Right ventricle myocardium inferior (tissue), 1 donor: Measurements from ENCODE around the gene HIVEP3. TPM values are rescaled to one million over a fixed set of nuclear protein-coding genes. Genes with fewer than 3 reads are reported as not detected.

ENCODE experiments used
- ATAC-seq: fragments of 200-7000 bp; cut with Tn5 transposase; one replicate; pipeline ENCODE4 v1.9.1; 2020; ENCODE audit warnings: mild to moderate bottlenecking, moderate library complexity
- DNase-seq: peaks from one replicate; pipeline ENCODE4 v3.0.0; 2021; ENCODE audit errors: missing footprints
- intact Hi-C: fragments of 100-400 bp; cut with DNase I; formaldehyde crosslinking; loops from one replicate; pipeline ENCODE4 v1.11.0; 2022
- total RNA-seq: library from RNA; stranded (reverse); fragmentation: NEBNext Ultra II Directional; extraction: Animal tissue kit (Norgen Biotek cat#: 25700); gene quantifications from one replicate; pipeline ENCODE4 v1.2.1, GENCODE V29; 2021
- donor health status: DM: no; HTN: yes; CAD: no; lungs with severe emphysema.

The HIVEP3 gene
- total RNA-seq, 1 donor from 2014 or later = 6.5 TPM

- ATAC-seq (peak; percentile 45), DNase-seq (no peak)
- intact Hi-C loops = no loop called here
Observed at GRCh38 chr1:41631154-41631553, 287.6 kb downstream of the HIVEP3 start.

GRCh38 chr1:41629571-41629970, 289.2 kb downstream of the HIVEP3 start:
- ATAC-seq (no peak), DNase-seq (no peak)
- intact Hi-C loops = no loop called here

- DNase-seq (no peak), ATAC-seq (no peak)
- intact Hi-C loops = no loop called here
Observed at GRCh38 chr1:41629141-41629540, 289.6 kb downstream of the HIVEP3 start.

- ATAC-seq = no peak
- intact Hi-C loops = no loop called here
- DNase-seq = no peak
Observed at GRCh38 chr1:41627491-41628280, 291.0 kb downstream of the HIVEP3 start.

- no peak for DNase-seq
- intact Hi-C loops = no loop called here
- peak; percentile 11 for ATAC-seq
Observed at GRCh38 chr1:41626616-41627375, 291.9 kb downstream of the HIVEP3 start.

GRCh38 chr1:41626146-41626545, 292.6 kb downstream of the HIVEP3 start:
- intact Hi-C loops = no loop called here
- DNase-seq (no peak), ATAC-seq (peak; percentile 62)

GRCh38 chr1:41623736-41624135, 295.0 kb downstream of the HIVEP3 start:
- intact Hi-C loops = no loop called here
- DNase-seq (no peak), ATAC-seq (no peak)

- ATAC-seq (no peak), DNase-seq (no peak)
- intact Hi-C loops = no loop called here
Observed at GRCh38 chr1:41622859-41623732, 295.6 kb downstream of the HIVEP3 start.

GRCh38 chr1:41622402-41622801, 296.3 kb downstream of the HIVEP3 start:
- DNase-seq (no peak), ATAC-seq (no peak)
- intact Hi-C loops = no loop called here

GRCh38 chr1:41621791-41622190, 296.9 kb downstream of the HIVEP3 start:
- no peak for ATAC-seq
- intact Hi-C loops = no loop called here
- DNase-seq = no peak

GRCh38 chr1:41621256-41621655, 297.5 kb downstream of the HIVEP3 start:
- ATAC-seq = no peak
- DNase-seq = no peak
- intact Hi-C loops = no loop called here

GRCh38 chr1:41620365-41621169, 298.2 kb downstream of the HIVEP3 start:
- DNase-seq (no peak), ATAC-seq (no peak)
- intact Hi-C loops = no loop called here

GRCh38 chr1:41619511-41620364, 299.0 kb downstream of the HIVEP3 start:
- intact Hi-C loops = loop anchor here (5.0 kb wide), 1 partner anchor 43 kb away; no protein-coding TSS in a partner anchor
- ATAC-seq = no peak
- no peak for DNase-seq

- ATAC-seq (no peak), DNase-seq (no peak)
- intact Hi-C loops = loop anchor here (5.0 kb wide), 1 partner anchor 43 kb away; no protein-coding TSS in a partner anchor
Observed at GRCh38 chr1:41618871-41619270, 299.9 kb downstream of the HIVEP3 start.

- ATAC-seq (peak; percentile 96), DNase-seq (peak; percentile 84)
- intact Hi-C loops = loop anchor here (5.0 kb wide), 1 partner anchor 44 kb away; no protein-coding TSS in a partner anchor
Observed at GRCh38 chr1:41618066-41618825, 300.5 kb downstream of the HIVEP3 start.

- no peak for ATAC-seq
- intact Hi-C loops = loop anchor here (5.0 kb wide), 1 partner anchor 45 kb away; no protein-coding TSS in a partner anchor
Observed at GRCh38 chr1:41617336-41617735, 301.4 kb downstream of the HIVEP3 start.

GRCh38 chr1:41616563-41616962, 302.2 kb downstream of the HIVEP3 start:
- ATAC-seq = no peak
- intact Hi-C loops = loop anchor here (5.0 kb wide), 1 partner anchor 46 kb away; no protein-coding TSS in a partner anchor
- DNase-seq = no peak

More at GRCh38 chr1:41617336-41617735, 301.4 kb downstream of the HIVEP3 start:
- no peak for DNase-seq
